Upper lobe of left lung (tissue), 6 donors: ENCODE data around the gene PEX12. TPM values are rescaled to one million over a fixed set of nuclear protein-coding genes. Genes with fewer than 3 reads are reported as not detected.
"Not testable (repeated sequence)": the region's sequence is repeated elsewhere in the genome, so short reads cannot be mapped to it uniquely, and the experiment has no call there.

Experiments used
- ATAC-seq, 2 donors: fragments of 200-7000 bp; cut with Tn5 transposase; one replicate each; pipeline ENCODE4 v1.9.1; 2022; ENCODE audit warnings: mild to moderate bottlenecking in 2 of 2, moderate library complexity in 2 of 2; ENCODE audit not compliant: low FRiP score in 2 of 2
- DNase-seq, 2 donors: peaks; one replicate each; pipeline ENCODE4 v3.0.0-alpha.2; 2019 to 2020
- H3K27ac ChIP-seq, 4 donors: fragments of 200-600 bp; sonication (generic); one replicate each; pipeline ENCODE4 v1.5.1; 2016 to 2019
- H3K27me3 ChIP-seq, 4 donors: fragments of 200-600 bp; sonication (generic); one replicate each; pipeline ENCODE4 v1.5.1; 2017 to 2019
- H3K36me3 ChIP-seq, 4 donors: fragments of 200-600 bp; sonication (generic); one replicate each; pipeline ENCODE4 v1.5.1; 2016 to 2019
- H3K4me1 ChIP-seq, 4 donors: fragments of 200-600 bp; sonication (generic); one replicate each; pipeline ENCODE4 v1.5.1; 2018 to 2019
- H3K4me3 ChIP-seq, 4 donors: fragments of 200-600 bp; sonication (generic); one replicate each; pipeline ENCODE4 v1.5.1; 2017 to 2019; ENCODE audit warnings: mild to moderate bottlenecking in 2 of 4, moderate library complexity in 1 of 4
- H3K9me3 ChIP-seq, 4 donors: fragments of 200-600 bp; sonication (generic); one replicate each; pipeline ENCODE4 v1.5.1; 2018 to 2019
- EP300 ChIP-seq, 4 donors: sonication (generic); formaldehyde crosslinking; IDR thresholded peaks; one replicate each; pipeline ENCODE4 v1.5.1; 2017; ENCODE audit warnings: antibody characterized with exemption in 4 of 4, control low read depth in 2 of 4
- POLR2A ChIP-seq, 4 donors: fragments of 450-650 bp; IDR thresholded peaks; one replicate each; pipeline ENCODE4 v1.5.1; 2016 to 2017; ENCODE audit warnings: antibody characterized with exemption in 4 of 4, mild to moderate bottlenecking in 2 of 4
- POLR2AphosphoS5 ChIP-seq, 2 donors: sonication (generic); formaldehyde crosslinking; IDR thresholded peaks; one replicate each; pipeline ENCODE4 v1.5.1; 2017; ENCODE audit warnings: antibody characterized with exemption in 2 of 2
- WGBS, 2 donors: methylation state at CpG; one replicate each; pipeline ENCODE4 v1.1.5; 2017 to 2018; 5-methylcytosine and 5-hydroxymethylcytosine counted together
- total RNA-seq, 6 donors: library from RNA; depleted of rRNA in 4 of 6; stranded (reverse); fragments of >200 nt in 4 of 6; gene quantifications; one replicate each; pipeline versions ENCODE4 v1.1.0 to v1.2.1, GENCODE V29; 2016 to 2021
- TF ChIP-seq, protein P1 (sequence below), 6 experiments: fragments of 450-650 bp in 4 of 6; fragments of 200-600 bp in 2 of 6; sonication (generic) in 2 of 6; IDR thresholded peaks; one replicate each; pipeline ENCODE4 v1.5.1; 2016 to 2019; ENCODE audit warnings: antibody characterized with exemption in 6 of 6
- donor health status: DM: no; HTN: no; CAD: no; lungs with moderate emphysema.
- donor health status: DM: no; HTN: yes; CAD: no; lungs with severe emphysema.

Gene PEX12
- total RNA-seq, 6 donors from 2014 or later: 3.8 to 6.6 (median 5.2) TPM

DNA sequence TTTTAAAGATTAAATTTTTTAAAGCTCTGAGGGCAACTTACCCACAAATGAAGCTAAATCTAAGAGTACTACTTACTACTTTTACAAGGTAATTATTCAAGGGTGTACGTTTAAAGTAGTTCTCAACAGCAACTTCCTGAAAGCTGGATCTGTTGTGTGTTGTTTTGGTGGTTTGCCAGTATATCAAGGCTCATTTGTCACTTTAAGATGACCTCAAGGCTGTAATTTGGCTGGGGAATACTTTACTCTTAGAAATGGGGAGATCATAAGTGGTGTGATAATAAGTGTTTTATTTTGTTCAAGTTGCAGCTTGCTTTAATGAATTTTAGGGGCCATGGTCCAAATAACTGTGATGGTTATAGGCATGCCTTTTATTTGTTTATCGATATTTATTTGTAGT lies 39.1 kb upstream of the PEX12 start:
- Histone ChIP-seq H3K27ac (no peak overlapping the region), H3K36me3 (peaks cover 0 to 20% (median 0%) of the 10 kb centered on the region in 4 donors), H3K9me3 (no peaks in the 10 kb centered on the region), H3K4me3 (no peak overlapping the region), H3K4me1 (peaks cover 0 to 8% (median 4%) of the 10 kb centered on the region in 4 donors), H3K27me3 (no peaks in the 10 kb centered on the region)
- no peak for TF ChIP-seq EP300 (IDR thresholded peaks at IDR 0.05)
- TF ChIP-seq, protein P1, sequence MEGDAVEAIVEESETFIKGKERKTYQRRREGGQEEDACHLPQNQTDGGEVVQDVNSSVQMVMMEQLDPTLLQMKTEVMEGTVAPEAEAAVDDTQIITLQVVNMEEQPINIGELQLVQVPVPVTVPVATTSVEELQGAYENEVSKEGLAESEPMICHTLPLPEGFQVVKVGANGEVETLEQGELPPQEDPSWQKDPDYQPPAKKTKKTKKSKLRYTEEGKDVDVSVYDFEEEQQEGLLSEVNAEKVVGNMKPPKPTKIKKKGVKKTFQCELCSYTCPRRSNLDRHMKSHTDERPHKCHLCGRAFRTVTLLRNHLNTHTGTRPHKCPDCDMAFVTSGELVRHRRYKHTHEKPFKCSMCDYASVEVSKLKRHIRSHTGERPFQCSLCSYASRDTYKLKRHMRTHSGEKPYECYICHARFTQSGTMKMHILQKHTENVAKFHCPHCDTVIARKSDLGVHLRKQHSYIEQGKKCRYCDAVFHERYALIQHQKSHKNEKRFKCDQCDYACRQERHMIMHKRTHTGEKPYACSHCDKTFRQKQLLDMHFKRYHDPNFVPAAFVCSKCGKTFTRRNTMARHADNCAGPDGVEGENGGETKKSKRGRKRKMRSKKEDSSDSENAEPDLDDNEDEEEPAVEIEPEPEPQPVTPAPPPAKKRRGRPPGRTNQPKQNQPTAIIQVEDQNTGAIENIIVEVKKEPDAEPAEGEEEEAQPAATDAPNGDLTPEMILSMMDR (IDR thresholded peaks at IDR 0.05): no peak
- no peak for TF ChIP-seq POLR2AphosphoS5 (IDR thresholded peaks at IDR 0.05)
- TF ChIP-seq POLR2A (IDR thresholded peaks at IDR 0.05): no peak
- WGBS, 2 donors: 57 to 58% methylated on average over 2 of the region's 2 CpGs
- DNase-seq (no peak), ATAC-seq (no peak)

DNA sequence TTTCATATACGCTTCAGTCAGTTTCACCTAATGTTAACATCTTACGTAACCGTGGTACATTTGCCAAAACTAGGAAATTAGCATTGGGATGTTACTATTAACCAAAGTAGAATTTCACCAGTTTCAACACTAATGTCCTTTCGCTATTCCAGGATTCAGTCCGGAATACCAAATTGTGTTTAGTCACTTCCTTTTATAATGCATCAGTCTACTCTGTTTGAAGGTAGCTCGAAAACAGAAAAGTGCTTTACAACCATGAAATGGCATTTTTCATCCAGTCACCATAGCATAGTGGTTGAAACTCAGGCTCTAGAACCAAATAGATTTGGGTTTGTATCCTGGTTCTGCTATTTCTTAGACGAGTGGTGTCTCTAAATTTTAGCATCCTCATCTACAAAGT lies 38.2 kb upstream of the PEX12 start:
- Histone ChIP-seq H3K27ac (no peak overlapping the region), H3K9me3 (no peaks in the 10 kb centered on the region), H3K4me1 (peaks cover 0 to 8% (median 4%) of the 10 kb centered on the region in 4 donors), H3K27me3 (no peaks in the 10 kb centered on the region), H3K36me3 (peaks cover 0 to 30% (median 0%) of the 10 kb centered on the region in 4 donors), H3K4me3 (no peak overlapping the region)
- no peak for DNase-seq
- ATAC-seq: no peak
- 72 to 82% methylated on average over 7 of the region's 7 CpGs for WGBS, 2 donors
- TF ChIP-seq EP300 (IDR thresholded peaks at IDR 0.05) (no peak), POLR2AphosphoS5 (IDR thresholded peaks at IDR 0.05) (no peak), POLR2A (IDR thresholded peaks at IDR 0.05) (no peak)
- TF ChIP-seq, protein P1 (IDR thresholded peaks at IDR 0.05): no peak

DNA sequence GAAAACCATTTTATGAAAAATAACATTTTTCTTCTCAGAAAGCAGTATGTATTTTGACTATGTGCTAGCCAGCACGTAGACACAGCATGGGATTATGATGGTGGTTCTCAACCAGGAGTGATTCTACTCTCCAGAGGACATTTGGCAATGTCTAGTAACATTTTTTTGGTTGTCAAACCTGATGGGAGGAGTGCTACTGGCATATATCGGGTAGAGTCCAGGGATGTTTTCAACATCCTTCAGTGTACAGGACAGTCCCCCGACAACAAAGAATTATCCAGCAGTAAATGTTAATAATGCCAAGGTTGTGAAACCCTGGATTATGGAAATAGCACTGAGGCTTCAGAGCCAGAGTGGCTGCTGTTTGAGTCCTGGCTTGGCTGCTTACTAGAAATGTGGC lies 36.4 kb upstream of the PEX12 start:
- H3K27me3 ChIP-seq: no peaks in the 10 kb centered on the region
- no peak overlapping the region for H3K4me3 ChIP-seq
- WGBS, 2 donors: 89 to 90% methylated on average over 3 of the region's 3 CpGs
- TF ChIP-seq, protein P1 (IDR thresholded peaks at IDR 0.05): no peak
- TF ChIP-seq EP300 (IDR thresholded peaks at IDR 0.05) (no peak), POLR2A (IDR thresholded peaks at IDR 0.05) (no peak), POLR2AphosphoS5 (IDR thresholded peaks at IDR 0.05) (no peak)
- H3K9me3 ChIP-seq: no peaks in the 10 kb centered on the region
- peaks cover 5 to 42% (median 16%) of the 10 kb centered on the region in 4 donors for H3K36me3 ChIP-seq
- H3K4me1 ChIP-seq: peaks cover 0 to 8% (median 4%) of the 10 kb centered on the region in 4 donors
- no peak overlapping the region for H3K27ac ChIP-seq
- ATAC-seq: no peak
- DNase-seq: no peak

DNA sequence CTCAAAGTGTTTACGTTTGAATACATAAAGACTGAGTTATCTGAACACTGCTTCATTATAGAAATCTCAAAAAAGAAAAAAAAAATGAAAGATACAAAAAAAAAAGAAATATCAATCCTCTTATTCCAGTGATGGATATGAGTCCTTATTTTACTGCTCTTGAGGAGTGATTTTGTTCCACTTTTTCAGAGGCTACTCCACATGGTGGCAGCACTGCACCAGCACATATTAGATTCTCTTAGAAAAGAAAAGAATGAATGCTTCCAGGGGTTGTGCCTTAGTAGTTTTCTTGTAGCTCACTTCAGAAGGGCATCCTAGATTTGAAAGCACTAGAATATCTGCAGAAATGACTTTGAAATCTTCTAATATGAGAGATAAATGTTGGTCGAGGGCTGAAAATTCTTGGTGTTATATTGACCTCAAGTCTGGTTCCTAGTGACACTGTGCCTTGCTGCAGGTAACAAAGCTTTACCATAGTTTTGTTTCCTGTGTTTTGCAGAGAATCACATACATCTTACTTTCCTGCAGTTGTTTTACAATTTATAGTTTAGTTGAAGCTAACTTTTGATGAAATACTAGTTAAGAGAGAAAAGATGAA lies 34.7 kb upstream of the PEX12 start:
- Histone ChIP-seq H3K4me1 (peaks cover 3 to 8% (median 4%) of the 10 kb centered on the region in 4 donors), H3K27ac (no peak overlapping the region), H3K9me3 (no peaks in the 10 kb centered on the region), H3K36me3 (peaks cover 15 to 57% (median 28%) of the 10 kb centered on the region in 4 donors), H3K27me3 (no peaks in the 10 kb centered on the region), H3K4me3 (no peak overlapping the region)
- WGBS, 2 donors: 87% methylated on average over 2 of the region's 2 CpGs
- no peak for DNase-seq
- TF ChIP-seq EP300 (IDR thresholded peaks at IDR 0.05) (no peak), POLR2AphosphoS5 (IDR thresholded peaks at IDR 0.05) (no peak), POLR2A (IDR thresholded peaks at IDR 0.05) (no peak)
- TF ChIP-seq, protein P1 (IDR thresholded peaks at IDR 0.05): peak in 4 of 6 experiments; percentile 32 to 52 (median 40)
- ATAC-seq: no peak

DNA sequence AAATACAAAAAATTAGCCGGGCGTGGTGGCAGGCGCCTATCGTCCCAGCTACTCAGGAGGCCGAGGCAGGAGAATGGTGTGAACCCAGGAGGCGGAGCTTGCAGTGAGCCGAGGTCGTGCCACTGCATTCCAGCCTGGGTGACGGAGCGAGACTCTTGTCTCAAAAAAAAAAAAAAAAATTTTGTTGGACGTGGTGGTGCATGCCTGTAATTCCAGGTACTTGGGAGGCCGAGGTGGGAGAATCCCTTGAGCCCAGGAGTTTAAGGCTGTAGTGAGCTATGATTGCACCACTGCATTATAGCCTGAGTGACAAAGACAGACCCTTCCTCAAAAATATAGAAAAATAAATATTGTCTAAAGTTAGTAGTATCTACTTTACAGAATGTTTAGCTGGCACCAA lies 32.4 kb upstream of the PEX12 start:
- DNase-seq: peak in 1 of 2 donors; percentile 24
- not testable (repeated sequence) for ATAC-seq, H3K27me3 ChIP-seq, H3K9me3 ChIP-seq, H3K4me3 ChIP-seq, H3K4me1 ChIP-seq, H3K27ac ChIP-seq
- WGBS, 2 donors: 81 to 83% methylated on average over 12 of the region's 12 CpGs
- H3K36me3 ChIP-seq: peaks cover 16 to 80% (median 38%) of the 10 kb centered on the region in 4 donors
